NCI-H1694 treated with DMSO at 0.1 percent for 48 hours (cell line): ENCODE data around the gene FAM13A.
"Not testable (repeated sequence)": the region's sequence is repeated elsewhere in the genome, so short reads cannot be mapped to it uniquely, and the experiment has no call there.

Experiments used
- DNase-seq: peaks from one replicate; lab custom pipeline; 2025; lab: John Stamatoyannopoulos, UW

FAM13A gene

DNA sequence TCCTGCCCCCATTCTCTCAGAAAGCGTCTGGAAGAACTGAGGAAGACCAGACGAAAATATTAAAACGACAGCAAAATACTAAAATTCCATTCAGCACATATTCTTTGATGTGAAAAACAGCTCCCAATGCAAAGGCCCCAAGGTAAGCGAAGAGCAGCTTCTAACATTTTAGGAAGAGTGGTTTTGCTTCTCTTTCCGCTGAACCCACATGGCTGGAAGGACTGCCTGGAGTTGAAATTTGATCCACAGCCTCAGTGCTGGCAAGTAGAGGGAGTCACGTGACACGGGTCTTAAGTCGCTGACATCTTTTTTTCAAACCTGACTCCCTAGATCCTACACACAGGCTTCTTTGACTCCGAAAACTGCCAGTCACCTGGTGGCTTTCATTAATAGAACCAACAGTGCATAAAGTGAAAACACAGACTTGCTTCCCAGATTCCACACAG, at the start of gene FAM13A:
TSS of gene FAM13A (minus strand) at position 233 of the 446 bp plus-strand sequence. CDS start at position 12, 221 bp downstream.
- peak; percentile 50 for DNase-seq

DNA sequence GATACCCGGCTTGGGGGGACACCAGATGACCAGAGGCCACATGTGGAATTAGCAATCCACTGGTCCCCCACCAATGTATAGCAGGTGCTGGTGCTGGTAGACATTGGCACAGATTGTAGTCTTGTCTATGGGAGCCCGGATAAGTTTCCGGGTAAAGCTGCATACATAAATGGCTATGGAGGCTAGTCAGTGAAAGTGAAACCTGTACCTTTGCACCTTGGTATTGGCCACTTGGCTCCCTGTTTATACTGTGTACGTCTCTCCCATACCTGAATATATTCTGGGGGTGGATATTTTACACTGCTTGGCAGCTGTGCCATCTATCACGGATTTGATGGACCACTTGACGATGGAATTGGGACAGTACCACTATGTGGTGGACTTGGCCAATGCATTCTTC, 48.7 kb upstream of the FAM13A start:
- DNase-seq: no peak

DNA sequence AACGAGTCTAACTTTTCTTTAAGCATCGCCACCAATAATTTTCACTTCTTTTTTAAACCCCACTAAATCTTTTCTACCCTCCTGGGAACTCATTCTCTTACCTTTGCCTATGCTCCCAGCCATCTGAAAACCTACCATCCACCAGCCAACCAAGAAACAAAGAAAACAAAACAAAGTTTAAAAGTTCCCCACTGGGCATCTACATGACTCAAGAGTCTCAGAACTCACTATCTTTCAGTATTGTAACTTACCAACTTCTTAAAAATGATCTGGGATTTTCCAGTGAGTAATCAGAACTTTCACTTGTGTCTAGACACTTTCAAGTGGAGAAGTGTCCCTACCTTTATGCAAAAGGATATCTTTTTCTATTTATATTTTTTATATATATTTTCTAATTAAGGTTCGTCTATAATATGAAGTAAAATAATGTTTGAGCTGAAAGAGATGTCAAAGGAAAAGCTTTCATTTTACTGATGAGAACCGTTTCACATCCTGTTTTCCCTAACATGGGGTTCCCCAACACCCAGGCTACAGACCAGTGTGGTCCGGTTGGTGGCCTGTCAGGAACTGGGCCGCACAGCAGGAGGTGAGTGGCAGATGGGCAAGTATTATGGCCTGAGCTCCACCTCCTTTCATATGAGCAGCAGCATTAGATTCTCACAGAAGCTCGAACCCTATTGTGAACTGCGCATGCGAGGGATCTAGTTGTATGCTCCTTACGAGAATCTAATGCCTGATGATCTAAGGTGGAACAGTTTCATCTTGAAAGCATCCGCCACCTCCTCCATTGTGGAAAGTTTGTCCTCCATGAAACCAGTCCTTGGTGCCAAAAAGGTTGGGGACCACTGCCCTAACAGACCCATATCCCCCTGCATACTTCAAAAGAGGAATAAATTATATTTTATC, 44.5 kb upstream of the FAM13A start:
- DNase-seq: no peak

DNA sequence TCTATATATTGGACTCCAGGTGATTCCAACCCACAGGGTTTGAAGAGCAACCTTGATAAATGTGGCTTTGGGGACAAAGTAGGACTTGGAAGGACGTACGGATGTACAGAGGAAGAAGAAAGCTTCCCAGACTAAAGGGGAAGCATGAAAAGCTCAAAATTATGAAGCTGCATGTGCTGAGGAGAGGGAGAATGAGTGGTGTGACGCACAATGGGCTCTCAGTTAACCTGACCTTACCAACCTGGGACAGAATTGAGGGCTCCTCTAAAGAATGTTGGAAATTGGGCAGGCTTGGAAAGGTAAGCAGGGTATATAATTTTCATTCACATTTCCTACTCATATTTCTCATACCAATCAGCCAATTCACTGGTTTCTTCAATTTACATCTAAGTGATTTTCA, 43.9 kb upstream of the FAM13A start:
- no peak for DNase-seq

DNA sequence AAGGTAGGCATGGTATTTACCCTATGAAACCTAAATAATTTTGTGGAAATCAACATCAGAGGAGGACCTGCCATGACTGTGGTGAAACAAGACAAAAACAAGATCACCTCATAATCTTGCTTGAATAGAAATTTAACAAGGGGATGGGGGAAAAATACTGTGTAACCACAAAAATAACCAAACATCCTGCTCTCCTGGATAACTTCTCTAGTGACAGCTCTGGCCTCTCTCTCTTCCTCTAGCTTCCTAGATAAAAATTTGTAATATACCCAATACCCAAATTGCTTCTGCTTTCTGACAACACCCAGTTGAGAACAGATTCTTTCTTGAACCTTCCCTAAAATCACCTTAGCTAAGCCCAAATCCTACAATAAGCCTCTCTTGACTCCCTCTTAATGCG, 42.5 kb upstream of the FAM13A start:
- no peak for DNase-seq

DNA sequence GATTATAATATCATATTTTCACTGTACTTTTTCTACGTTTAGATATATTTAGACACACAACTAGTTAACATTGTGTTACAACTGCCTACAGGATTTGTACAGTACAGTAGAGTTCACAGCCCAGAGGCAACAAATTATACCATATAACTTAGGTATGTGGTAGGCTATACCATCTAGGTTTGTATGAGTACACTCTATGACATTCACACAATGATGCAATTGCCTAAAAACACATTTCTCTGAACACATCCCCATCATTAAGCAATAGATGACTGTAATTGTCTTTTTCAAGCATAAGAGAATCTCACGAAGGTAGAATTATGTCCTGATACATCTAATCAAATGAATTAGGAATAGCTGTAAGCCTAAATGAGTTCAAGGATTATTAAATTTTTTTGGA, 42.0 kb upstream of the FAM13A start:
- DNase-seq: no peak

DNA sequence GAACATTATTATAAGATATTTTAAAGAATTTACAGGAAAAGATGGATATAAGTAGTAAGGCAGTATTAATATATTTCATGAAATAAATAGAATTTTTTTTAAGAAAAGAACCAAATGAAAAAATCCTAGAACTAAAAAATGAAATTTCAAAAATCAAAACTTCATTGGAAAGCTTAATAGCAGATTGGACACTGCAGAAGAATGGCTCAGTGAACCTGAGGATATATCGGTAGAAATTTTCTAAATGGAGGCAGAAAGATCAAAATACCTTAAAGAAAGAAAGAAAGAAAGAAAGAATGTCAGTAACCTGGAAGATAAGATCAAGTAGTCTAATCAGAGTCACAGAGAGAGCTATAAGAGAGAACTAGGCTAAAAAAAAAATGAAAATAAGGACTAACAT, 21.3 kb upstream of the FAM13A start:
- no peak for DNase-seq

DNA sequence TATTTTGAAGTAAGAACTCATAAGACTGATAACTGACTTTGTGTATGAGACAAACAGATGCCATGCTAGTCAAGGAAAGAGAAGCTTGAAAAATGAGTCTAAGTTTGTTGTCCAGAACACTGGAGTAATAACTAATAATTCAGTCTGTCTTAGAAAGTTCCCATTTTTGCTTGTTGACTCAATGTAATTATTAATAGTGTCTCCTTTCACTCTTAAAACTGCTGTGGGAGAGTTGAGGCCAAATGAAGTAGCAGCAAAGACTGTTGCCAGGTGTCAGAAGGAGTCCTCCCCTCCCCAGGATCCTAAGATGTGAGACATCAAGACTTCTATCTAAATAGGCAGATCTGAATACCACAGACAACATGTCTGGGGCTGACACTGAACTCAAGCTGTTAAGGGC, 20.8 kb upstream of the FAM13A start:
- DNase-seq: no peak

DNA sequence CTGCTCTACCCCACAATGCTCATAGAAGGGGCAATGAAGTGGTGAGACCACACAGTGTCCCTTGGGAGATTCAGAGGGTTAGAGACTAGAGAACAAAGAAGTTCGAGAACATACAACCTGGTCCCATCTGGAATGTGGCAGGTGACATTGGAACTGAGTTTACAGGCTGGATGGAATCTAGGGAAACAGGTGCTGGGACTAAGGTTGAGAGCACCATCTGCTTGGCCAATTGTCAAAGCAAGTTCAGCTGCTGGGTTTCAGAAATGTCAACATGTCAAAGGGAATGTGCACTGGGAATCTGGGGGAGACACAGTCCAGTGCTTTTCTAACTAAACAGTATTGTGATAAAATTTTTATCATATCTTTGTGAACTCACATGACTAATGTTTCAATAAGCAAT, 15.9 kb upstream of the FAM13A start:
- no peak for DNase-seq

DNA sequence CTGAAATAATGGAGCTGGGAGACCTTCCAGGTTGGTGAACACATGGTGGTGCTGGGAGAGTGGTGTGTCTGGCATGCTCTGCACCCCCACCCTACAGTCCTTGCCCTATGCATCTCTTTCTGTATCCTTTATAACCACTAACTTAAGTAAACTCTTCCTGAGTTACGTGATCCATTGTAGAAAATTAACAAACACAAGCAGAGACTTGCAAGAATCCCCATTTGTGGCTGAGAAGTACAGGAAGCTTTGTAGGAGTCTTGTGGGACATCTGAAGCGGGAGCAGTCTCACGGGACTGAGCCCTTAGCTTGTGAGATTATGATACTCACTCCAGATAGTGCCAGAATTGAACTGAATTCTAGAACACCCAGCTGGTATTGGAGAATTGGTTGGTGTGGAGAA, 14.3 kb upstream of the FAM13A start:
- DNase-seq: no peak

DNA sequence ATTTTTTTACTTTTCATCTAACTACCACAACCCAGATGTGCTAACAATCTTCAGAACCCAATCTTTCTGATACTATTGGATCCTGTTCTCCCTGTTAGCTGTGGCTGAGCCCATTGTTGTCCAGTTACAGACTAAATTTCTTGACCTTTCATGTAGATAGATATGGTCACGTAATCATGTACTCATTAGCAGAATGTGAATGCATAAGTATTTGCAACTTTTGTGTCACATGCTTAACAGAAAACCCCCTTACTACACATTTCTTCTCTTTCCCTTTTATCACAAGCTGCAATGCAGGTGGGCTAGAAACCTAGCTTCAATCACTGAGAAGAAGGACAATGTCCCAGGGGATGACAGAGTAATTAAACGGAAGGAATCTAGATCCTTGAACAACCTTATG, 13.1 kb upstream of the FAM13A start:
- no peak for DNase-seq

DNA sequence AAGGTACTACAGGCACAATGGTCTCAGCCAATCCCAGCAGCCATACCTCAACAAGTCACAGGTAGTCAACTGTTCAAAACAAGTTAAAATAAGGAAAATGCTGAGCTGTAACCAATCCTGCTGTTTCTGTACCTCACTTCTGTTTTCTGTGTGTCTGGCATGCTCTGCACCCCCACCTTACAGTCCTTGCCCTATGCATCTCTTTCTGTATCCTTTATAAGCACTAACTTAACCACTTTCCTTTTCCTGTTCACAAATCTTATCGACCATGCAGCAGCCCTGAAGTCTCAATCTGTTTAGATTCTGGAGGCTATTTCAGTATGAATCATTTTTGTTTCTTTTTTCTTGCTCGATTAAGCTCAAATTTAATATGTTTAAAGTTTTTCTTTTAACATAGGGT, 12.5 kb upstream of the FAM13A start:
- DNase-seq: no peak

DNA sequence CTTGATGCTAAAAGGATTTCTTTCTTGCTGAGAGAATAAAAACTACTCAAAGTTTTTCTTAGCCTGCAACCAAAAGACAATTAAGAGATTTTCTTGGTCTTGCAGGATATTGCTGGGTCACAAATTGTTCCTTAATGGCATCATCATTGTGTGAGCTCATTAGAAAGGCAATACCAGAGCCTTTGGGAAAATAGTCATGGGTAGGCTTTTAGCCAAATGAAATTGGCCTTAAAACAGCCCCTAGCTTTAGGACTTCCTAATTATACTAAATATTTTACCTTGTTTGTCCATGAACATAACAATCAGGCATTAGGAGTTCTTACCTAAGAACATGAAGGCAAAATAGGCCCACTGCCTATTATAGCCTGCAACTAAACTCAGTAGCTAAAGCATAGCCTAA, 10.4 kb upstream of the FAM13A start:
- no peak for DNase-seq

DNA sequence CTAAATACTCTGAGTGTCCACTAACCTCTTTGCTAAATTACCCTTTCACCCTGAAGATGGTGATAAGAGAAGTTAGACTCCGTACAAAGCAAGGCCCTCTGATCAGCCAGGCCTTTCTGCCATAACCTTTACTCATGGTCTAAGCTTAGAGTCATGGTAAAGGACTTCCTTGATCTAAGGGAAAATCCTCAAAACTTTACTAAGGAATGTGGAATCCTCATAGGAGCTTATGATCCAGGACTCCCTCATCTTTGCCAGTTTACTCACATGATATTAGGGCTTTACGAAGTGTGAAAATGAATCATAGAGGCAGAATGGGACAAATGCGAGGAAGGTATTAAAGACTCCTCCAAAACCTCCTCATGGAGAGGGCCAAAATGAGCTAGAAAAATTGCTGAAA, 7.9 kb upstream of the FAM13A start:
- no peak for DNase-seq

DNA sequence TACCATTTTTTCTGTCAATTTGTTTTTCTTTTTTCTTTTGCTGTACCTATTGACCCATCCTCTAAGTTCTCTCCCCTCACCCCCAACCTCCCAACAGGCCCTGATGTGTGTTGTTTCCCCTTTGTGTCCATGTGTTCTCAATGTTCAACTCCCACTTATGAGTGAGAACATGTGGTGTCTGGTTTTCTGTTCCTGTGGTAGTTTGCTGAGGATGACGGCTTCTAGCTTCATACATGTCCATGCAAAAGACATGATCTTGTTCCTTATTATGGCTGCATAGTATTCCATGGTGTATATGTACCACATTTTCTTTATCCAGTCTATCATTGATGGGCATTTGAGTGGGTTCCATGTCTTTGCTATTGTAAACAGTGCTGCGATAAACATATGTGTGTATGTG, 859 bp upstream of the FAM13A start:
- not testable (repeated sequence) for DNase-seq

DNA sequence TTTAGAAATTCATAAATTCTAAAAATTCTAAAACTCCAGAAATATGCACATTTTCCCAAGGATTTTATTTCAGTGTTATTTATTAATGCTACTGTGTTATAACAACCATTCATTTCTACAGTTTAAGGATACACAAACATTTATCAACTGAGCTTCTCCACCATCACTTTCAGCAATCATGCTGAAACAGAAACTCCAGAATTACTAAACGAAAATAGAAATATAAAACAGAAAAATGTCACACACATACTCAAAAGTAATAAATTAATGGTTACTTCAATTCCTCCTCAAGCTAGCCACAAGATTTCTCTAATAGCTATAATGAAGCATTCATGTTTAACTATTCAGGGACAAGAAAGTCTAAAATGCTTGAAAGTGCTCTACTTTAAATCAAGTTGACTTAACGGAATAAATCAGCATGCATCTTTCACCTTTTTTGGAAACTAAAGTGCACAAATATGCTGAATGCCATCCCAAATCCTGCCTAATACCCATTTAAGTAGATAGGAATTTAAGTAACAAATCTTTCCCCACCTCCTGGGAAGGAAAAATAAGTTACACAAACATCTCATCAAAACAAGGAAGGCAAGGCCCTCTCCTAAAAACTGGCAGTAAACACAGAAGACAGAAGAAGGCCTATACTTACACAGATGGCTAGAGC, 563 bp downstream of the FAM13A start:
- no peak for DNase-seq

DNA sequence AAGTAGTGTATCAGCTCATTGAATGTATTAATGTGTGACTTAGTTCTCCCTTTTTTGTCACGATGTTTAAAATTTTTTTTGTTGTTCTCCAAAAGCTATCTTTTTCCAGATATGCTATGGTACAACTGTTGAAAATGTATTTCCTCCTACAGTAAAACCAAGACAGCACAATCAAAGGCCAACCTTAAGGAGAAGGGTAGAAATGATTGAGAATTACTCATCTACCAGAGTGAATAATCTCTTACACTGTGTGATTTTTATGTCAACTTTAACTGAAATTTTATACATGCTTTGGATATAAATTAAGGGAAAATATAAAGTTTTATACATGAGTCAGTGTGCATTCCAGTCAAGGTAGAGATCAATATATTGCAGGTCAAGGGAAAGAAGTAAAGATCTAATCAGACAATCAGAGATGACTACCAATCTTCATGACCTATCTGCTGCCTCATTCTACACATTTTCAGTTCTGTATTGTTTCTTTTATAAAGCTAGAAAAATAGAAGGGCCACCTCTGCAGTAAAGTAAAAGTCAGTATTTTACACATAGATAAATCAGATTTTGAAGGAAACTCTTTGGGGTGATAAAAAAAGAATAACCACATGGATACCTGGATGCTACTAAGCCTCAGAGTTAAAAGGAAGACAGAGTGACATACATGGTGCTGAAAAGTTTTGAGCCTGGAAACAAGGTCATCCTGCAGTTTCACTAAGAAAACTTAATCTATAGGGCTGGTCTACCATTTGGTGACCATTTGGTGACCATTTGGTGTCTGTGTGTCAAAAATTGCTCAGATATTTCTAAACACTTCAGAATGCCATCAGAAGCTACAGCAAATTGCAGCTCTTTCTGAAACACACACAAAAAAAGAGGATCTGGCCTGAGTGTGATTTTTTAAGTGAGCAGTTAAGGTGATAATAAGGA, 1.6 kb downstream of the FAM13A start:
- no peak for DNase-seq

DNA sequence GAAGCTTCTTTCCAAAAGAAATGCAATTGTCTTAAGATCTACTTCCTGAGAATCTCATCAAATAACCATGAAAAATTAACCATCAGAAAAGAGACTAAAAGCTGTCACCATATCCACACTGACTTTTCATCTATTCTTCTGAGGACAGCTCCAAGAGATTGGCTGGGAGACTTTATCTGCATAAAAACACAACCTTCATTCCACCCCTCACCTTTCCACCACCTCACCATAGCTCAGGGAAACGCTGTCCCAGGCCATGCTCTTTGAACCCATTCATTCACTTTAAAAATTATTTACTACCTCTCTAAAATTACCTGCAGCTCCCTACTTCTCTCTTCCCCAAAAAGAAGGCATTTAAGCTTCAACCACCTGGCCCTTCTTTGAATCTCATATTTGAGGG, 2.4 kb downstream of the FAM13A start:
- no peak for DNase-seq

DNA sequence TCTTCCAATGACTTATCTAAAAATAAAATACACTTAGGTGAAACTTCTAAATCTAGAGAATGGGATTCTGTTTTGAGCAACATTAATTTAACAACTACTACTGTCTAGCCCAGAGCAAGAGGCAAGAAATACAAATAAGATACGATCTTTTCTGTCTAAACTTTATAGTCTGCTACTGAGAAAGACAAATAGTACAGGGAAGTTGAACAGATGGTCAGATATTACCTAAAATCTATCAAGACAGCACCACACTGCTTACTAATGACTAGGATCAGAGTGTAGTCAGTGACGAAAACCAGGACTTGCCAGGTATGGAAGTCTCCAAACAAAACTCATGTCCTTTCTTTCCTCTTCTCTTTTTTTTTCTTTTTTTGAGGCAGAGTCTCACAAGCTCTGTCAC, 7.1 kb downstream of the FAM13A start:
- DNase-seq: no peak

DNA sequence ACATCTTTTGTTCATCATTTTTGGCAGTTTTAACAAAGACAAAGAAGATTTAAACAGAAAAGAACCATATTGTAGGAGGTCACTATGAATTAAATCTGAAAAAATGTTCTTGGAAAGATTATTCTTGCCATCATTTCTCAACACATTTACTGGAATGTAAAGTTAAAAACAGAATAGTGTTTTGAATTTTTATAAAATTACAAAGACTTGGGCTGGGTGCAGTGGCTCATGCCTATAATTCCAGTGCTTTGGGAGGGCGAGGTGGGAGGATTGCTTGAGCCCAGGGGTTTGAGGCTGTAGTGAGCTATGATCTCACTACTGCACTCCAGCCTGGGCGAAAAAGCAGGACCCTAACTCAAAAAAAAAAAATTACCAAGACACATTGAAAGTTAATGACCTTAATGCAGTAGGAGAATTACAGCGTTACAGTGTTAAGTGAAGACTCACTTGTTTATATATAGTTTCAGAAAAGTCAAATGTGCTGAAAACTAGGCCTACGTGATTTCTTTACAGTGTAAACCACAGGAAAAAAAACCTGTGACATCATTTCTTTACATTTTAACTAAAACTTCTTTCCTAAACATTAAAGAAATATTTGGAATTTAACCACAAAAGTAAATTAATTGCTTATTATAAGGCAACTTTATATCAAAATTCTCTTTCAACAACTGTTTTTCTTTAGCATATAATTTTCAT, 7.9 kb downstream of the FAM13A start:
- no peak for DNase-seq

DNA sequence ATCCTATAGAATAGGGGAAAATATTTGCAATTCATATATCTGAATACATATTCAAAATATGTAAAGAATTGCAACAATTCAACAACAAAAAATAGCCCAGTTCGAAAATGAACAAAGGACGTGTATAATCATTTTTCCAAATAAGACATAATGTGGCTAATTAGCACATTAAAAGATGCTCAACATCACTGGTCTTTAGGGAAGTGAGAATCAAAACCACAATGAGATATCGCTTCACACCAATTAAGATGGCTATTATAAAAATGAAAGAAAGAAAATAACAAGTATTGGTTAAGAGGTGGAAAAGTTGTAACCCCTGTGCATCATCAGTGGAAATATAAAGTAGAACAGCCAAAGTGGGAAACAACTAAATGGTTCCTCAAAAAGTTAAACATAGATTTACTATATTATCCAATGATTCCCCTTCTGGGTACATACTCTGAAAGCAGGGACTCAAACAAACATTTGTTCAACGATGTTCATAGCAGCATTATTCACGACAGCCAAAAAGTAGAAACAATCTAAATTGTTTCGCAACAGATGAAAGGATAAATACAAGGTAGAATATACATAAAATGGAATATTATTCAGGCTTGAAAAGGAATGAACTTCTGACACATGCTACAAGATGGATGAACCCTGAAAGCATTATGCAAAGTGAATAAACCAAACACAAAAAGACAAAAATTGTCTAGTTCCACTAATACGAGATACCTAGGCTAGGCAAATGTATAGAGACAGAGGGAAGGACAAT, 12.7 kb downstream of the FAM13A start:
- DNase-seq: no peak
